OCI-LY1 (cell line): ENCODE data around the gene TECTB.

Experiments
- H2AFZ ChIP-seq: fragments of 200-600 bp; sonication (generic), shearing (Covaris generic); 2 replicates; pipeline ENCODE4 v1.6.0; 2014; ENCODE audit warnings: antibody characterized with exemption, mild to moderate bottlenecking, low read length
- H3F3A ChIP-seq: fragments of 200-600 bp; sonication (generic), shearing (Covaris generic); 2 replicates; pipeline ENCODE4 v1.6.0; 2014; ENCODE audit warnings: mild to moderate bottlenecking, antibody characterized with exemption, low read length, moderate library complexity; ENCODE audit not compliant: insufficient read depth
- H3K27ac ChIP-seq: fragments of 200-600 bp; sonication (generic); 2 replicates; pipeline ENCODE4 v1.5.1; 2014; ENCODE audit warnings: low read length, mixed run types, mild to moderate bottlenecking, low read depth; ENCODE audit not compliant: poor library complexity, severe bottlenecking
- H3K27me3 ChIP-seq: fragments of 200-600 bp; sonication (generic); 2 replicates; pipeline ENCODE4 v1.6.0; 2014; ENCODE audit warnings: antibody characterized with exemption, mild to moderate bottlenecking, low read length, moderate library complexity; ENCODE audit not compliant: insufficient read depth
- H3K36me3 ChIP-seq: fragments of 200-600 bp; sonication (generic); 2 replicates; pipeline ENCODE4 v1.6.1; 2014; ENCODE audit warnings: mild to moderate bottlenecking, antibody characterized with exemption, low read length, moderate library complexity, mixed read lengths; ENCODE audit not compliant: insufficient read depth
- H3K4me1 ChIP-seq: fragments of 200-600 bp; sonication (generic); 2 replicates; pipeline ENCODE4 v1.5.1; 2014; ENCODE audit warnings: mild to moderate bottlenecking, low read length, moderate library complexity; ENCODE audit not compliant: insufficient read depth, severe bottlenecking
- H3K4me2 ChIP-seq: fragments of 200-600 bp; sonication (generic), shearing (Covaris generic); 2 replicates; pipeline ENCODE4 v1.6.1; 2014; ENCODE audit warnings: low read length
- H3K4me3 ChIP-seq: fragments of 200-600 bp; sonication (generic); 2 replicates; pipeline ENCODE4 v1.5.1; 2014; ENCODE audit warnings: low read length, low read depth, mild to moderate bottlenecking, mixed read lengths; ENCODE audit not compliant: poor library complexity, severe bottlenecking
- H3K79me2 ChIP-seq: fragments of 200-600 bp; shearing (Covaris generic); 2 replicates; pipeline ENCODE4 v1.6.1; 2016; ENCODE audit warnings: mixed run types, low read length, mixed read lengths; ENCODE audit not compliant: insufficient read depth
- H3K9ac ChIP-seq: fragments of 200-600 bp; sonication (generic), shearing (Covaris generic); 2 replicates; pipeline ENCODE4 v1.6.1; 2014; ENCODE audit warnings: mild to moderate bottlenecking, low read length, mixed read lengths
- H3K9me2 ChIP-seq: fragments of 200-600 bp; sonication (generic), shearing (Covaris generic); 2 replicates; pipeline ENCODE4 v1.6.1; 2014; ENCODE audit warnings: low read depth, mild to moderate bottlenecking, low read length, mixed read lengths
- H3K9me3 ChIP-seq: fragments of 200-600 bp; shearing (Covaris generic); 2 replicates; pipeline ENCODE4 v1.6.1; 2014; ENCODE audit warnings: low read length, mixed read lengths
- H4K20me1 ChIP-seq: fragments of 200-600 bp; sonication (generic), shearing (Covaris generic); 2 replicates; pipeline ENCODE4 v1.6.0; 2016; ENCODE audit warnings: mild to moderate bottlenecking, low read length; ENCODE audit not compliant: insufficient read depth
- EZH2 ChIP-seq: fragments of 200-600 bp; sonication (generic), shearing (Covaris generic); IDR thresholded peaks from 2 replicates; pipeline ENCODE4 v1.8.0; 2017; ENCODE audit warnings: borderline replicate concordance, mixed run types, mild to moderate bottlenecking, antibody characterized with exemption, low read length, moderate library complexity, mixed read lengths
- TF ChIP-seq, protein P1 (sequence below): fragments of 200-600 bp; sonication (generic), shearing (Covaris generic); IDR thresholded peaks from 2 replicates; pipeline ENCODE4 v1.5.1; 2017; ENCODE audit warnings: mild to moderate bottlenecking, antibody characterized with exemption, low read length, moderate library complexity, mixed read lengths

Gene TECTB

DNA sequence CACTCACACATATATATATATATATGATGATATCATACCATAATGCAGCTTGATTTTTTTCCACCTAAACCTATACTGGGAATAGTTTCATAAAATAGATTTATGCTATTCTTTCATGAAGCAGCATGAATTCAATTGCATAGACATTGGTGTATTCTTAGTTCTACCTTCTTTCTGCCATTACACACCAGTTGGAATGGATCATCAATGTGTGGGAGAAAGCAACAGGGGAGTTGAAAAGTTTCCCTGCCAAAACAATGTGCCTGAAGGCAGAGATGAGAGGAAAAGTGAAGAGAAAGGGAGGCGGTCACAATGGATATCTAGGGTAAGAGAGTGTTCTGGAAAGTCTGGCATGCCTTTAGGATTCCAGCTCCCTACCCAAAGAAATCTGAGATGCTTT, 65.6 kb downstream of the TECTB start:
- Histone ChIP-seq H2AFZ (no peak overlapping the region), H3K4me2 (no peak overlapping the region), H3K9ac (no peak overlapping the region), H3K4me3 (no peak overlapping the region), H3K36me3 (no peaks in the 10 kb centered on the region), H4K20me1 (no peaks in the 10 kb centered on the region), H3K4me1 (no peaks in the 10 kb centered on the region), H3K9me3 (no peaks in the 10 kb centered on the region), H3F3A (no peaks in the 10 kb centered on the region), H3K27me3 (no peaks in the 10 kb centered on the region; the same call in 1 of the 2 replicates), H3K9me2 (no peaks in the 10 kb centered on the region), H3K79me2 (no peaks in the 10 kb centered on the region), H3K27ac (no peak overlapping the region)
- TF ChIP-seq EZH2, result no peak
- TF ChIP-seq, protein P1, sequence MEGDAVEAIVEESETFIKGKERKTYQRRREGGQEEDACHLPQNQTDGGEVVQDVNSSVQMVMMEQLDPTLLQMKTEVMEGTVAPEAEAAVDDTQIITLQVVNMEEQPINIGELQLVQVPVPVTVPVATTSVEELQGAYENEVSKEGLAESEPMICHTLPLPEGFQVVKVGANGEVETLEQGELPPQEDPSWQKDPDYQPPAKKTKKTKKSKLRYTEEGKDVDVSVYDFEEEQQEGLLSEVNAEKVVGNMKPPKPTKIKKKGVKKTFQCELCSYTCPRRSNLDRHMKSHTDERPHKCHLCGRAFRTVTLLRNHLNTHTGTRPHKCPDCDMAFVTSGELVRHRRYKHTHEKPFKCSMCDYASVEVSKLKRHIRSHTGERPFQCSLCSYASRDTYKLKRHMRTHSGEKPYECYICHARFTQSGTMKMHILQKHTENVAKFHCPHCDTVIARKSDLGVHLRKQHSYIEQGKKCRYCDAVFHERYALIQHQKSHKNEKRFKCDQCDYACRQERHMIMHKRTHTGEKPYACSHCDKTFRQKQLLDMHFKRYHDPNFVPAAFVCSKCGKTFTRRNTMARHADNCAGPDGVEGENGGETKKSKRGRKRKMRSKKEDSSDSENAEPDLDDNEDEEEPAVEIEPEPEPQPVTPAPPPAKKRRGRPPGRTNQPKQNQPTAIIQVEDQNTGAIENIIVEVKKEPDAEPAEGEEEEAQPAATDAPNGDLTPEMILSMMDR, result no peak

DNA sequence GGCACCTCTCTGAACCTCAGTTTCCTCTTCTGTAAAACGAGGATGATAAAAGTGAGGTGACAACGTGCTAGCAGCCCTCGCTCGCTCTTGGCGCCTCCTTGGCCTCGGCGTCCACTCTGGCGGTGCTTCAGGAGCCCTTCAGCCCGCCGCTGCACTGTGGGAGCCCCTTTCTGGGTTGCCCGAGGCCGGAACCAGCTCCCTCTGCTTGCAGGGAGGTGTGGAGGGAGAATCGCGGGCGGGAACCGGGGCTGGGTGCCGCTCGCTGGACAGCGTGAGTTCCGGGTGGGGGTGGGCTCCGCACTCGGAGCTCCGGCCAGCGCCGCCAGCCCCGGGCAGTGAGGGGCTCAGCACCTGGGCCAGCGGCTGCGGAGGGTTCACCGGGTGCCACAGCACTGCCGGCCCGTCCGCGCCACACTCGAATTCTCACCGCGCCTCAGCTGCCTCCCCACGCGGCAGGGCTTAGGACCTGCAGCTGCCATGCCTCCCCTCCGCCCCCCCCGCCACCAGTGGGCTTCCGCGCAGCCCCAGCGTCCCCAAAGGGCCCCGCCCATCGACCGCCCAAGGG, 66.4 kb downstream of the TECTB start:
- no peak overlapping the region for H3K9ac ChIP-seq
- no peaks in the 10 kb centered on the region for H4K20me1 ChIP-seq
- no peaks in the 10 kb centered on the region for H3K9me2 ChIP-seq
- H3K4me2 ChIP-seq, result no peak overlapping the region
- no peaks in the 10 kb centered on the region for H3K4me1 ChIP-seq
- no peaks in the 10 kb centered on the region; the same call in 1 of the 2 replicates for H3K27me3 ChIP-seq
- no peak overlapping the region for H3K4me3 ChIP-seq
- H3K36me3 ChIP-seq, result no peaks in the 10 kb centered on the region
- H3K27ac ChIP-seq, result no peak overlapping the region
- TF ChIP-seq, protein P1, result no peak
- TF ChIP-seq EZH2, result no peak
- no peaks in the 10 kb centered on the region for H3K9me3 ChIP-seq
- no peak overlapping the region for H2AFZ ChIP-seq
- H3K79me2 ChIP-seq, result no peaks in the 10 kb centered on the region
- no peaks in the 10 kb centered on the region for H3F3A ChIP-seq

DNA sequence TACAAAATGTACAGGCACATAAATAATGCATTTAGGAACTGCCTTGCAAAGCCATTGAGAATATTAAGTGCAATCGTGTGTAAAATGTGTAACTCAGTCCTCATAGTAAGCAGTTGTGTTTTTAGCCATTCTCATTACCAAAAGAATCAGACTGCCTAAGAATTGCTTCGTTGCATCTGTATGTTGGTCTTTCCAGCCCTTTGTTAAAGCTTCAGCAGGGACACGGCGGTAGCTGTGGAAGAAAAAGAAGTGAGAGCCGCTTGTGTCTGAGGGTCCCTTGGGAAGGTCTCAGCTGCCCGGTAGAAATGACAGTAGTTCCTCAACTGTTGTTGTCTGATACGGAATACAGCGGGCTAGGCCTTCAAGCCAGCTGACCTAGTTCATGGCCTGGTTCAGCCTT, 67.9 kb downstream of the TECTB start:
- Histone ChIP-seq H4K20me1 (no peaks in the 10 kb centered on the region), H3K9me2 (no peaks in the 10 kb centered on the region), H3K27me3 (no peaks in the 10 kb centered on the region; the same call in 1 of the 2 replicates), H3K4me1 (no peaks in the 10 kb centered on the region), H3K9me3 (no peaks in the 10 kb centered on the region), H3K27ac (no peak overlapping the region), H3K4me3 (no peak overlapping the region), H2AFZ (no peak overlapping the region), H3K4me2 (no peak overlapping the region), H3K9ac (no peak overlapping the region), H3K36me3 (no peaks in the 10 kb centered on the region), H3K79me2 (no peaks in the 10 kb centered on the region), H3F3A (no peaks in the 10 kb centered on the region)
- TF ChIP-seq, protein P1, result no peak
- TF ChIP-seq EZH2, result no peak
